MM.1S (cell line): ENCODE results near the gene KLRC4.
"Not testable (repeated sequence)": the region's sequence is repeated elsewhere in the genome, so short reads cannot be mapped to it uniquely, and the experiment has no call there.

Experiments
- DNase-seq: peaks from one replicate; pipeline ENCODE4 v3.0.0-alpha.2; 2015
- H2AFZ ChIP-seq: fragments of 300-600 bp; sonication (generic); 2 replicates; pipeline ENCODE4 v1.6.0; 2016; ENCODE audit warnings: antibody characterized with exemption, low read length
- H3F3A ChIP-seq: fragments of 300-600 bp; sonication (generic); 2 replicates; pipeline ENCODE4 v1.6.1; 2016; ENCODE audit warnings: mild to moderate bottlenecking, antibody characterized with exemption, low read length, moderate library complexity, mixed read lengths; ENCODE audit not compliant: insufficient read depth
- H3K27ac ChIP-seq: fragments of 300-600 bp; sonication (generic); 2 replicates; pipeline ENCODE4 v1.5.1; 2016; ENCODE audit warnings: mild to moderate bottlenecking, low read length
- H3K27me3 ChIP-seq: fragments of 300-600 bp; sonication (generic); replicated peaks from 2 replicates; pipeline ENCODE4 v1.6.0; 2016; ENCODE audit warnings: low read length; ENCODE audit not compliant: insufficient read depth
- H3K36me3 ChIP-seq: fragments of 300-600 bp; sonication (generic); replicated peaks from 2 replicates; pipeline ENCODE4 v1.6.1; 2016; ENCODE audit warnings: mild to moderate bottlenecking, low read length, mixed read lengths; ENCODE audit not compliant: insufficient read depth
- H3K4me1 ChIP-seq: fragments of 300-600 bp; sonication (generic); 2 replicates; pipeline ENCODE4 v1.6.1; 2016; ENCODE audit warnings: low read length, mixed read lengths
- H3K4me2 ChIP-seq: fragments of 300-600 bp; sonication (generic); 2 replicates; pipeline ENCODE4 v1.6.0; 2016; ENCODE audit warnings: low read depth, low read length
- H3K4me3 ChIP-seq: fragments of 300-600 bp; sonication (generic); 2 replicates; pipeline ENCODE4 v1.5.1; 2016; ENCODE audit warnings: low read length, mixed read lengths
- H3K79me2 ChIP-seq: fragments of 300-600 bp; sonication (generic); 2 replicates; pipeline ENCODE4 v1.6.1; 2016; ENCODE audit warnings: mixed run types, low read length, mixed read lengths
- H3K9ac ChIP-seq: fragments of 300-600 bp; sonication (generic); 2 replicates; pipeline ENCODE4 v1.6.1; 2016; ENCODE audit warnings: low read length, mixed read lengths
- H3K9me2 ChIP-seq: fragments of 300-600 bp; sonication (generic); replicated peaks from 2 replicates; pipeline ENCODE4 v1.6.1; 2016; ENCODE audit warnings: mild to moderate bottlenecking, low read length, mixed read lengths; ENCODE audit not compliant: insufficient read depth
- H3K9me3 ChIP-seq: fragments of 300-600 bp; sonication (generic); replicated peaks from 2 replicates; pipeline ENCODE4 v1.6.1; 2016; ENCODE audit warnings: mild to moderate bottlenecking, low read length, mixed read lengths; ENCODE audit not compliant: insufficient read depth
- H4K20me1 ChIP-seq: fragments of 300-600 bp; sonication (generic); 2 replicates; pipeline ENCODE4 v1.6.1; 2016; ENCODE audit warnings: mild to moderate bottlenecking, low read length, moderate library complexity, mixed read lengths; ENCODE audit not compliant: insufficient read depth
- CTCF ChIP-seq: fragments of 300-600 bp; sonication (generic); IDR thresholded peaks from 2 replicates; pipeline ENCODE4 v1.5.1; 2016; ENCODE audit warnings: antibody characterized with exemption, low read length, mixed read lengths
- EZH2 ChIP-seq: fragments of 300-600 bp; sonication (generic); optimal IDR thresholded peaks from 2 replicates; pipeline ENCODE3; 2017; ENCODE audit warnings: low read depth, mild to moderate bottlenecking, antibody characterized with exemption, low read length, mixed read lengths
- EZH2phosphoT487 ChIP-seq: fragments of 300-600 bp; sonication (generic); IDR thresholded peaks from 2 replicates; pipeline ENCODE4 v1.6.1; 2018; ENCODE audit warnings: antibody characterized with exemption, low read length

The KLRC4 gene

GRCh38 chr12:10454531-10454930 is 45.0 kb upstream of the KLRC4 start:
- Histone ChIP-seq H3F3A (no peaks in the 10 kb centered on the region), H3K4me2 (no peak overlapping the region), H3K36me3 (no peaks in the 10 kb centered on the region), H3K27ac (peak overlapping the region; percentile 3; the same call in 1 of the 2 replicates), H3K9me3 (no peaks in the 10 kb centered on the region), H2AFZ (no peak overlapping the region), H3K4me3 (no peak overlapping the region), H4K20me1 (no peaks in the 10 kb centered on the region), H3K79me2 (no peaks in the 10 kb centered on the region), H3K27me3 (no peaks in the 10 kb centered on the region), H3K9ac (no peak overlapping the region), H3K4me1 (peaks cover 16% of the 10 kb centered on the region), H3K9me2 (no peaks in the 10 kb centered on the region)
- DNase-seq = peak; percentile 62
- TF ChIP-seq CTCF (no peak), EZH2phosphoT487 (no peak), EZH2 (no peak)

- no peak for TF ChIP-seq EZH2
- TF ChIP-seq CTCF = no peak
- no peak for TF ChIP-seq EZH2phosphoT487
- Histone ChIP-seq H3K27me3 (no peaks in the 10 kb centered on the region), H3K79me2 (no peaks in the 10 kb centered on the region), H3K4me2 (no peak within 1 kb of the TSS), H2AFZ (no peak within 1 kb of the TSS), H4K20me1 (no peaks in the 10 kb centered on the region), H3K9me2 (no peaks in the 10 kb centered on the region), H3F3A (no peaks in the 10 kb centered on the region), H3K9ac (no peak within 1 kb of the TSS), H3K27ac (no peak within 1 kb of the TSS), H3K36me3 (no peaks in the 10 kb centered on the region), H3K4me3 (no peak within 1 kb of the TSS), H3K9me3 (no peaks in the 10 kb centered on the region), H3K4me1 (peaks cover 16% of the 10 kb centered on the region)
- DNase-seq = no peak
These were observed 43.6 kb upstream of the KLRC4 start, which contains the start of gene KLRC1 for GRCh38 chr12:10453156-10453555. KLRC1 (minus strand) TSS chr12:10453377; CDS start chr12:10451156, 2,221 bp downstream.

GRCh38 chr12:10448236-10448635 is 38.7 kb upstream of the KLRC4 start:
- H3K9me3 ChIP-seq = no peaks in the 10 kb centered on the region
- H2AFZ ChIP-seq = no peak overlapping the region
- no peaks in the 10 kb centered on the region for H4K20me1 ChIP-seq
- H3K27ac ChIP-seq = no peak overlapping the region
- no peak overlapping the region for H3K9ac ChIP-seq
- no peaks in the 10 kb centered on the region for H3F3A ChIP-seq
- H3K36me3 ChIP-seq = no peaks in the 10 kb centered on the region
- H3K4me3 ChIP-seq = no peak overlapping the region
- no peaks in the 10 kb centered on the region for H3K9me2 ChIP-seq
- no peaks in the 10 kb centered on the region for H3K27me3 ChIP-seq
- H3K4me1 ChIP-seq = no peaks in the 10 kb centered on the region
- H3K79me2 ChIP-seq = no peaks in the 10 kb centered on the region
- no peak for DNase-seq
- H3K4me2 ChIP-seq = no peak overlapping the region
- no peak for TF ChIP-seq EZH2phosphoT487
- no peak for TF ChIP-seq EZH2
- no peak for TF ChIP-seq CTCF

- not testable (repeated sequence) for H3K9me2 ChIP-seq, H4K20me1 ChIP-seq, DNase-seq, H3K27ac ChIP-seq, H3K9me3 ChIP-seq, H3K27me3 ChIP-seq, H3K4me1 ChIP-seq, H3K4me2 ChIP-seq, H3K79me2 ChIP-seq, H3K4me3 ChIP-seq, H2AFZ ChIP-seq, H3F3A ChIP-seq, H3K9ac ChIP-seq, H3K36me3 ChIP-seq
These were observed 36.5 kb upstream of the KLRC4 start for GRCh38 chr12:10446052-10446451.

GRCh38 chr12:10441144-10441543 is 31.6 kb upstream of the KLRC4 start:
- H3K4me3 ChIP-seq, H3F3A ChIP-seq, H3K9me2 ChIP-seq, H3K27ac ChIP-seq, H3K36me3 ChIP-seq, DNase-seq, H3K4me1 ChIP-seq, H2AFZ ChIP-seq, H3K79me2 ChIP-seq, H4K20me1 ChIP-seq, H3K9me3 ChIP-seq, H3K9ac ChIP-seq, H3K4me2 ChIP-seq, H3K27me3 ChIP-seq: not testable (repeated sequence)
